Lower leg skin (tissue), 3 donors: Measurements from ENCODE around the gene N4BP3.

ENCODE experiments used
- CTCF ChIP-seq, 3 donors: fragments of 450-650 bp; IDR thresholded peaks; one replicate each; pipeline ENCODE4 v1.5.1; 2016; ENCODE audit warnings: antibody characterized with exemption in 3 of 3, mild to moderate bottlenecking in 3 of 3, moderate library complexity in 2 of 3
- POLR2A ChIP-seq, 2 donors: fragments of 450-650 bp; IDR thresholded peaks; one replicate each; pipeline ENCODE4 v1.6.1; 2016 to 2017; ENCODE audit warnings: antibody characterized with exemption in 2 of 2, mild to moderate bottlenecking in 1 of 2, moderate library complexity in 1 of 2

- TF ChIP-seq POLR2A (IDR thresholded peaks at IDR 0.05): no peak
- TF ChIP-seq CTCF (IDR thresholded peaks at IDR 0.05): no peak
Measured at GRCh38 chr5:178103612-178104011, 9.7 kb upstream of the N4BP3 start.
